MCF 10A (cell line): ENCODE measurements around the gene TMBIM6. TPM values are rescaled to one million over a fixed set of nuclear protein-coding genes. Genes with fewer than 3 reads are reported as not detected.
"Not testable (repeated sequence)": the region's sequence is repeated elsewhere in the genome, so short reads cannot be mapped to it uniquely, and the experiment has no call there.

Experiments used
- BruUV-seq: library from RNA; stranded (reverse); fragments of 400-500 nt; replicated peaks from 2 replicates; lab custom pipeline; 2021; lab: Mats Ljungman, UMichigan
- CTCF ChIA-PET: fragments of 300-600 bp; sonication (Branson Sonifier 250); formaldehyde crosslinking; extraction: SDS; loops from one replicate; lab custom pipeline; 2021; ENCODE audit warnings: antibody characterized with exemption, inconsistent platforms; lab: Yijun Ruan, JAX
- POLR2A ChIA-PET: fragments of 300-600, 350-650 bp; sonication (Branson Sonifier 250); formaldehyde crosslinking; extraction: SDS; loops from one replicate; lab custom pipeline; 2020; ENCODE audit warnings: antibody characterized with exemption, inconsistent platforms; lab: Yijun Ruan, JAX
- DNase-seq: peaks from one replicate; pipeline ENCODE4 v3.0.0-alpha.2; 2018; ENCODE audit not compliant: unreplicated experiment
- H3K27ac Mint-ChIP-seq: one replicate; pipeline ENCODE4 v1.8.0; 2022; ENCODE audit warnings: mild to moderate bottlenecking, low read depth, mixed read lengths; ENCODE audit not compliant: unreplicated experiment
- H3K27me3 Mint-ChIP-seq: one replicate; pipeline ENCODE4 v1.8.0; 2022; ENCODE audit warnings: mixed read lengths; ENCODE audit not compliant: insufficient read depth, unreplicated experiment
- H3K36me3 Mint-ChIP-seq: one replicate; pipeline ENCODE4 v1.8.0; 2022; ENCODE audit warnings: mild to moderate bottlenecking, moderate library complexity, mixed read lengths; ENCODE audit not compliant: insufficient read depth, unreplicated experiment
- H3K4me1 Mint-ChIP-seq: one replicate; pipeline ENCODE4 v1.8.0; 2022; ENCODE audit warnings: mixed read lengths; ENCODE audit not compliant: insufficient read depth, unreplicated experiment
- H3K4me3 Mint-ChIP-seq: one replicate; pipeline ENCODE4 v1.8.0; 2022; ENCODE audit warnings: mild to moderate bottlenecking, moderate library complexity, mixed read lengths; ENCODE audit not compliant: unreplicated experiment
- H3K9me3 Mint-ChIP-seq: one replicate; pipeline ENCODE4 v1.8.0; 2022; ENCODE audit warnings: mixed read lengths; ENCODE audit not compliant: unreplicated experiment
- intact Hi-C: fragments of 100-400 bp; cut with micrococcal nuclease; formaldehyde crosslinking; loops from 2 replicates; pipeline ENCODE4 v1.14.1; 2022
- total RNA-seq: library from RNA; stranded (reverse); gene quantifications from 2 replicates; pipeline ENCODE4 v1.2.3, GENCODE V29; 2022
- TF ChIP-seq, protein P1 (sequence below): fragments of 200-600 bp; IDR thresholded peaks from one replicate; pipeline ENCODE4 v1.8.0; 2022; ENCODE audit warnings: antibody characterized with exemption, mild to moderate bottlenecking; ENCODE audit not compliant: unreplicated experiment

TMBIM6 gene
- total RNA-seq, 1 experiment from 2014 or later, result 517 TPM

DNA sequence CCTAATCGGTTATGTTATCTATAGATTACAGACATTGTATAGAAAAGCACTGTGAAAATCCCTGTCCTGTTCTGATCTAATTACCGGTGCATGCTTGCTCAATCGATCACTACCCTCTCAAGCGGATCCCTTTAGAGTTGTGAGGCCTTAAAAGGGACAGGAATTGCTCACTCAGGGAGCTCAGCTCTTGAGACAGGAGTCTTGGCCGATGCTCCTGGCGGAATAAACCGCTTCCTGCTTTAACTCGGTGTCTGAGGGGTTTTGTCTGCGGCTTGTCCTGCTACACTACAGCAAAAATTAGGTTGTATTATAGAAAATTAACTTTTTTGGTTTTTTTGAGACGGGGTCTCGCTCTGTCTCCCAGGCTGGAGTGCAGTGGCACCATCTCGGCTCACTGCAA is 1.1 kb upstream of the TMBIM6 start:
- H3K9me3 Mint-ChIP-seq, H3K4me1 Mint-ChIP-seq, H3K4me3 Mint-ChIP-seq, H3K27me3 Mint-ChIP-seq, BruUV-seq, intact Hi-C loops, DNase-seq, H3K27ac Mint-ChIP-seq: not testable (repeated sequence)
- ChIA-PET POLR2A (interaction anchor here (1.0 to 2.5 kb wide), 8 partner anchors 13 to 203 kb away, joined by 4 to 26 read pairs (median 8); partner anchors contain the start of genes BCDIN3D and NCKAP5L), CTCF (interaction anchor here (0.6 to 2.3 kb wide), 14 partner anchors 12 to 1288 kb away, joined by 3 to 13 read pairs (median 4); no protein-coding TSS in a partner anchor)
- peaks cover 10% of the 10 kb centered on the region for H3K36me3 Mint-ChIP-seq

DNA sequence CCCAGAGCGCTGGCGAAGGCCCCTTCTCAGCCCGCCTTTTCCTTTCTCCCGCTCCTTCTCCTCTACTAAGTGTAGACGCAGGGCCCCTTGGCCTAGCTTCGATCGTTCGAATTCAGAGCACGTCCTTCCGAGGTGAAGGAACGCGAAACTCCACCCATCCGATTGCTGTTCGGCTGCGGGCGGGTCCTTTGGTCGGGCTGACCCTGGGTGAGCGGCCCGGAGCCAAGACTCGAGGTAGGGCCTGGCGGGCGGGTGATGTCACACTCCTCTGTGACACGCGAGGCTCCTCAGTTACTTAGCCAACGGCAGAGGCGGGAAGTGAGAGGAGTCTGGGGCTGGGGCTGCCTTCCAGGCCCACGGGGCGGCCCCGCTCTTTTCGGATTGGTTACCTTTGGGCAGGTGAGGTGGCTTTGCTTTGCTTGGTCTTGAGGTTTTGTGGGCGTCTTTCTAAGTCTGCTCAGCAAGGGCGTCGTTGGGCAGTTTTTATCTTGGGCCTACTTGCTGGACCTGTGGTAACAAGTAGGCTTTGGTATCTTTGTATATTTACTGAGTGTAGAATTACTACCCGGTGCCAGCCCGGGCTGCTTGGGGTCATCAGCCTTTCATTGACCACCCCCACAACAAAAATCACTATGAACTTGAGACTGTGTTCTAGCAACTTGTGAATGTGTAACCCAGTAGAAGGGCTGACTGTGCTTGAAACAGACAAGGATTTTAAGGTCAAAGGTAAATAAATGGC is 694 bp downstream of the TMBIM6 start:
- peak; percentile 87 for DNase-seq
- Mint-ChIP-seq H3K27ac (peak overlapping the region; percentile 99), H3K4me3 (peak overlapping the region; percentile 88), H3K36me3 (peaks cover 17% of the 10 kb centered on the region), H3K4me1 (peaks cover 10% of the 10 kb centered on the region), H3K27me3 (no peaks in the 10 kb centered on the region), H3K9me3 (no peaks in the 10 kb centered on the region)
- intact Hi-C loops, result no loop called here
- CTCF ChIA-PET, result interaction anchor here (0.6 to 2.3 kb wide), 21 partner anchors 10 to 694 kb away, joined by 3 to 13 read pairs (median 4); no protein-coding TSS in a partner anchor
- TF ChIP-seq, protein P1, sequence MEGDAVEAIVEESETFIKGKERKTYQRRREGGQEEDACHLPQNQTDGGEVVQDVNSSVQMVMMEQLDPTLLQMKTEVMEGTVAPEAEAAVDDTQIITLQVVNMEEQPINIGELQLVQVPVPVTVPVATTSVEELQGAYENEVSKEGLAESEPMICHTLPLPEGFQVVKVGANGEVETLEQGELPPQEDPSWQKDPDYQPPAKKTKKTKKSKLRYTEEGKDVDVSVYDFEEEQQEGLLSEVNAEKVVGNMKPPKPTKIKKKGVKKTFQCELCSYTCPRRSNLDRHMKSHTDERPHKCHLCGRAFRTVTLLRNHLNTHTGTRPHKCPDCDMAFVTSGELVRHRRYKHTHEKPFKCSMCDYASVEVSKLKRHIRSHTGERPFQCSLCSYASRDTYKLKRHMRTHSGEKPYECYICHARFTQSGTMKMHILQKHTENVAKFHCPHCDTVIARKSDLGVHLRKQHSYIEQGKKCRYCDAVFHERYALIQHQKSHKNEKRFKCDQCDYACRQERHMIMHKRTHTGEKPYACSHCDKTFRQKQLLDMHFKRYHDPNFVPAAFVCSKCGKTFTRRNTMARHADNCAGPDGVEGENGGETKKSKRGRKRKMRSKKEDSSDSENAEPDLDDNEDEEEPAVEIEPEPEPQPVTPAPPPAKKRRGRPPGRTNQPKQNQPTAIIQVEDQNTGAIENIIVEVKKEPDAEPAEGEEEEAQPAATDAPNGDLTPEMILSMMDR, result no peak
- POLR2A ChIA-PET, result interaction anchor here (0.6 to 2.5 kb wide), 50 partner anchors 7 to 912 kb away, joined by 3 to 26 read pairs (median 5); partner anchors contain the start of genes BCDIN3D, COX14, FAM186B and NCKAP5L
- TSS peak; percentile 92 for BruUV-seq

- no peak for DNase-seq
- POLR2A ChIA-PET, result interaction anchor here (0.6 kb wide), 1 partner anchor 346 kb away, joined by 3 read pairs; no protein-coding TSS in a partner anchor
- TF ChIP-seq, protein P1, result no peak
- peak overlapping the region; percentile 55 for H3K27ac Mint-ChIP-seq
- no peaks in the 10 kb centered on the region for H3K27me3 Mint-ChIP-seq
- no peaks in the 10 kb centered on the region for H3K9me3 Mint-ChIP-seq
- H3K4me3 Mint-ChIP-seq, result peak overlapping the region; percentile 88
- intact Hi-C loops, result no loop called here
- peaks cover 10% of the 10 kb centered on the region for H3K4me1 Mint-ChIP-seq
- no TSS peak for BruUV-seq
- CTCF ChIA-PET, result interaction anchor here (0.6 to 2.1 kb wide), 5 partner anchors 17 to 423 kb away, joined by 3 to 6 read pairs (median 4); partner anchors contain the start of gene CERS5
- peaks cover 28% of the 10 kb centered on the region for H3K36me3 Mint-ChIP-seq
Measured at GRCh38 chr12:49744363-49744885, 3.1 kb downstream of the TMBIM6 start.

GRCh38 chr12:49748306-49748705 is 6.9 kb downstream of the TMBIM6 start:
- Mint-ChIP-seq H3K4me3 (no peak overlapping the region), H3K27ac (no peak overlapping the region), H3K9me3 (no peaks in the 10 kb centered on the region), H3K36me3 (peaks cover 47% of the 10 kb centered on the region), H3K4me1 (peaks cover 23% of the 10 kb centered on the region), H3K27me3 (no peaks in the 10 kb centered on the region)
- TF ChIP-seq, protein P1, result no peak
- BruUV-seq, result no TSS peak
- ChIA-PET POLR2A (interaction anchor here (0.9 to 1.9 kb wide), 2 partner anchors 14 to 18 kb away, joined by 3 to 5 read pairs; no protein-coding TSS in a partner anchor), CTCF (interaction anchor here (0.5 to 3.6 kb wide), 9 partner anchors 9 to 186 kb away, joined by 3 to 15 read pairs (median 4); no protein-coding TSS in a partner anchor)
- DNase-seq, result no peak
- intact Hi-C loops, result no loop called here
